GM12873 (cell line): ENCODE results near the gene AURKAIP1.

Experiments
- TF ChIP-seq, protein P1 (sequence below): IDR thresholded peaks from 2 replicates; pipeline ENCODE4 v1.5.1; 2012; ENCODE audit warnings: low read depth, mild to moderate bottlenecking, moderate library complexity, low read length, control low read depth; ENCODE audit not compliant: insufficient read depth; ENCODE audit errors: missing control alignments

AURKAIP1 gene

DNA sequence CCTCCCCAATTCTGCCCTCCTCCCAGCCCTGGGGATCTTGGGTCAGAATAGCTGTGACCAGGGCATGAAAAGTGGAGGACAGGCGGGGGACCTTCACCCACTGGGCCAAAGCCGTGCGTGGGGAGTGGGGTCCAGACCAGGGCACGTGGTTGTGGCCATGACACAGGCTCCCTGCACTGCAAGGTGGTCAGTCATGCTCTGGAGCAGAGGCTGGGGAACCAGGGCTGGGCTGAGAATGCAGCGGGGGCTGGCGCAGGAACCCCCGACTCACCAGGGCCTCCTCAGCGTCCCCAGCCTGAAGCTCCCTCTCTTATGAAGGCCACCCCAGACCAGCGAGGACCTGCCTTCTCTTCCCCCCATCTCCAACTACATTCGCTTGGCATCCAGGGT, 28.5 kb downstream of the AURKAIP1 start:
- TF ChIP-seq, protein P1, sequence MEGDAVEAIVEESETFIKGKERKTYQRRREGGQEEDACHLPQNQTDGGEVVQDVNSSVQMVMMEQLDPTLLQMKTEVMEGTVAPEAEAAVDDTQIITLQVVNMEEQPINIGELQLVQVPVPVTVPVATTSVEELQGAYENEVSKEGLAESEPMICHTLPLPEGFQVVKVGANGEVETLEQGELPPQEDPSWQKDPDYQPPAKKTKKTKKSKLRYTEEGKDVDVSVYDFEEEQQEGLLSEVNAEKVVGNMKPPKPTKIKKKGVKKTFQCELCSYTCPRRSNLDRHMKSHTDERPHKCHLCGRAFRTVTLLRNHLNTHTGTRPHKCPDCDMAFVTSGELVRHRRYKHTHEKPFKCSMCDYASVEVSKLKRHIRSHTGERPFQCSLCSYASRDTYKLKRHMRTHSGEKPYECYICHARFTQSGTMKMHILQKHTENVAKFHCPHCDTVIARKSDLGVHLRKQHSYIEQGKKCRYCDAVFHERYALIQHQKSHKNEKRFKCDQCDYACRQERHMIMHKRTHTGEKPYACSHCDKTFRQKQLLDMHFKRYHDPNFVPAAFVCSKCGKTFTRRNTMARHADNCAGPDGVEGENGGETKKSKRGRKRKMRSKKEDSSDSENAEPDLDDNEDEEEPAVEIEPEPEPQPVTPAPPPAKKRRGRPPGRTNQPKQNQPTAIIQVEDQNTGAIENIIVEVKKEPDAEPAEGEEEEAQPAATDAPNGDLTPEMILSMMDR, result no peak

DNA sequence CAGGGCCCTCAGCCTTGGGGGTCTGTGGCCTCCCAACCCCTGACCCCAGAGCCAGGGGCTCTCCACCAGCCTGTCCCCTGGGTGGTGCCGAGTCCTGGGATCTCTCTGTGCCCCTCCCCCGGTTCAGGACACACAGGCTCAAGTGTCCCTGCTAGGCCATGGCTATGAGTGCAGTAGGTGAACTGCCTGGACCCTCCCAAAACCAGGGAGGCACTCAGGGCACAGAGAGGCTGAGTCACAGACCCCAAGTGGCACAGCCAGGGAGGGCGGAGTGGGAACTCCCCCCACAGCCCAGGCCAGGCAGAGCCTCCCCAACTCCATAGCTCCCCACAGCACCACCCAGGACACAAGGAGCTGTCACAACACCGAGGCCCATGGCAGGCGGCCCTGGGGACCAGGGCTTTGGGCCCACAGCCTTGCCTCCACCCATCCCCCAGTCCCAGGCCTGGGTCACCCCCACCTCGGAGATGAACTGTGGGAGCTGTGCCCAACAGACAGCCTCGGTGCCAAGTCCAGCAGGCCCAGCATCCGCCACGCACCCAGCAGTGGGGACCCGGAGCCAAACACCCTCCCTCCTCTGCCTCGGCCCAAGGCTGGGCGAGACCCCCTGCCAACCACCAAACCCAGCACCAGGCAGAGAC, 29.0 kb downstream of the AURKAIP1 start:
- TF ChIP-seq, protein P1, result no peak

DNA sequence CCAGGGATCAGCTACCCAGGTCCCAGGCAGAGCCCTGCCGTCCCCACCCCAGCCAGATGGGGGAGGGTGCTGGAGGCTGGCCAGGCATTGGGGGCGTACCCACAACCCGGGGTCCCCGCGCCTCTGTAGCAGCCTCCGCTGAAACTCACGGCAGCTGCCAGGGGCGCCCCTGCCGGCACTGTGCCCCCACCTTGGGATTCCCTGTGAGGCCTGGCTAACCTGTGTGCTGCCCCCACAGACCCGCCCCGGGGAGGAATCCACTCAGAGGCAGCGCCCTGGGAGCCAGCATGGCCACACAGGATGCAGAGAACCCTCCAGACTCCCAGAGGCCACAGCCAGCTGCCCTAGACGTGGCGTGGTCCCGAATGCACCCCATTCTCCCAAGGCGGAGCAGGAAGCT, 29.6 kb downstream of the AURKAIP1 start:
- TF ChIP-seq, protein P1, result no peak

GRCh38 chr1:1344655-1345361, 30.2 kb downstream of the AURKAIP1 start:
- TF ChIP-seq, protein P1, result no peak

- TF ChIP-seq, protein P1, result no peak
Measured at GRCh38 chr1:1343811-1344421, 31.1 kb downstream of the AURKAIP1 start.

DNA sequence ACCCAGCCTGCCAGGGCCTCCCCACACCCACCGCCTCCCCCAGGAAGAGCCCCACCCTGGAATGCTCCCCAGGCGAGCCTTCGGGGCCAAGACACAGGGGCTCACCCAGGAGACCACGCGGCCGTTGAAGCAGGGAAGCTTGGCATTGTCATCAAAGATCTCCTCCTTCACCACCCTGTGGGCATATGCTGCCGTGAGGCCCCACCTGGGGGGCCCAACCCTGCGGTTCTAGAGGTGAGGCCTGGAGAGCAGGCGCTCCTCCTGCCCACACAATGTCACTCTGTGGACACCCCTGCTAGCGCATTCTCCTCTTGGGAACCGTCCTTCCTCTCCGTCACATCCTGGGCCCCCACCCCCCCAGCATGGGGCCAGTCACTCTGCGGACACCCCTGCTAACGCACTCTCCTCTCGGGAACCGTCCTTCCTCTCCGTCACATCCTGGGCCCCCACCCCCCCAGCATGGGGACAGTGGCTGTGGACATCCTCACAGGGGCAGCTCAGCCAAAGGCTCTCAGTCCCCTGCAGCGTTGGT, 32.4 kb downstream of the AURKAIP1 start:
- TF ChIP-seq, protein P1, result no peak

GRCh38 chr1:1342061-1342562, 32.9 kb downstream of the AURKAIP1 start:
- TF ChIP-seq, protein P1, result no peak
